Measurements from ENCODE around the gene BRINP1. TPM values are rescaled to one million over a fixed set of nuclear protein-coding genes. Genes with fewer than 3 reads are reported as not detected.

The BRINP1 gene
- total and polyA plus RNA-seq, 2 experiments from 2014 or later = 0.64 to 1.3 TPM

DNA sequence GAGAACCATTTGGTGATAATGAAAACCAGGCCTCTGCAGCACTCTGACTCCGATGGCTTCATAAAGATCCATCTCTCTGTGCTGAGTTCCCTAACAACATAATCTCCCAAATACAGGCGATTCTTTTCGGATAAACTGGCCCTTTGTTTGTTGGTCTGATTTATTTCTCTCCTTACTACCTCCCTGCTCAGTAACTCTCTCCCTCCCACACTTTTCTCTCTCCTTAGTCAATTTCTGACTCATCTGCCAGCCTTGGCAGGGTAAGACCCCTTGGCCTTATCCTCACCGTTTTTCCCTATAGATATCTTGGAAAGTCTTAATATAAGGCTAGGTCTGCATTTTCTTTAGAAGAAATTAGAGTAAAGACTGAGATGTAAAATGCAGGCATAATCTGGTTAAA, 128.7 kb downstream of the BRINP1 start:
- H2AFZ ChIP-seq = no peak overlapping the region
- H3K36me3 ChIP-seq (replicated peaks; ENCODE audit: insufficient read depth, low read depth) = no peaks in the 10 kb centered on the region
- TF ChIP-seq, protein P1, sequence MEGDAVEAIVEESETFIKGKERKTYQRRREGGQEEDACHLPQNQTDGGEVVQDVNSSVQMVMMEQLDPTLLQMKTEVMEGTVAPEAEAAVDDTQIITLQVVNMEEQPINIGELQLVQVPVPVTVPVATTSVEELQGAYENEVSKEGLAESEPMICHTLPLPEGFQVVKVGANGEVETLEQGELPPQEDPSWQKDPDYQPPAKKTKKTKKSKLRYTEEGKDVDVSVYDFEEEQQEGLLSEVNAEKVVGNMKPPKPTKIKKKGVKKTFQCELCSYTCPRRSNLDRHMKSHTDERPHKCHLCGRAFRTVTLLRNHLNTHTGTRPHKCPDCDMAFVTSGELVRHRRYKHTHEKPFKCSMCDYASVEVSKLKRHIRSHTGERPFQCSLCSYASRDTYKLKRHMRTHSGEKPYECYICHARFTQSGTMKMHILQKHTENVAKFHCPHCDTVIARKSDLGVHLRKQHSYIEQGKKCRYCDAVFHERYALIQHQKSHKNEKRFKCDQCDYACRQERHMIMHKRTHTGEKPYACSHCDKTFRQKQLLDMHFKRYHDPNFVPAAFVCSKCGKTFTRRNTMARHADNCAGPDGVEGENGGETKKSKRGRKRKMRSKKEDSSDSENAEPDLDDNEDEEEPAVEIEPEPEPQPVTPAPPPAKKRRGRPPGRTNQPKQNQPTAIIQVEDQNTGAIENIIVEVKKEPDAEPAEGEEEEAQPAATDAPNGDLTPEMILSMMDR (IDR thresholded peaks at IDR 0.05; ENCODE audit: poor library complexity) = no peak
- TF ChIP-seq EZH2phosphoT487 (IDR thresholded peaks at IDR 0.05; ENCODE audit: low read depth, severe bottlenecking, unreplicated experiment) (no peak), EZH2 (IDR thresholded peaks at IDR 0.05; ENCODE audit: borderline replicate concordance) (no peak)
- H3K27ac ChIP-seq = peak overlapping the region; percentile 39
- H3K27me3 ChIP-seq = no peaks in the 10 kb centered on the region
- H3K4me1 ChIP-seq (ENCODE audit: insufficient read depth) = no peaks in the 10 kb centered on the region
- no peaks in the 10 kb centered on the region for H3K79me2 ChIP-seq
- no peak overlapping the region for H3K4me3 ChIP-seq
- H3K9me2 ChIP-seq (replicated peaks; ENCODE audit: insufficient read depth) = no peaks in the 10 kb centered on the region
- WGBS (ENCODE audit: low lambda C conversion rate, missing lambda C conversion rate) = 35% methylated on average over 4 of the region's 4 CpGs
- H3K4me2 ChIP-seq = no peak overlapping the region
- DNase-seq (ENCODE audit: low spot score) = no peak
- no peaks in the 10 kb centered on the region for H3K9me3 ChIP-seq (ENCODE audit: low read depth)
- no peaks in the 10 kb centered on the region for H4K20me1 ChIP-seq (ENCODE audit: insufficient read depth, poor library complexity, severe bottlenecking)

DNA sequence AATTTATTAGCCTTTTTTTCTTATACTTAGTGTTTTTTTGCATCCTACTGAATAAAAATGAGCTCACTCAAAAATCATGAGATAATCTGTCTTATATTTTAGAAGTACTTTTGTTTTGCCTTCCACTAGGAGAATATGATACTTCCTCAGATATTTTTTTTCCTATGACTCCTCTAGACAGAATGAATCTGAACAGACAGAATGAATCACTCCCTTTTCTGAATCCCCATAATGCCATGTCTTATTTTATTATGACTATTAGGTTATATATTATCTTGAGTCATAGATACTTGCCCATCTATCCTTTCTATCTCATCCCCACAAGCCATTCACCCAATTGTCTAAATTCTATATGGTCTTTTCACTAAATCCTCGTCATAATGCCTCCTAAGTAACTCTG, 134.6 kb downstream of the BRINP1 start:
- Histone ChIP-seq H3K36me3 (replicated peaks; ENCODE audit: insufficient read depth, low read depth) (no peaks in the 10 kb centered on the region), H3K27ac (no peak overlapping the region), H3K9me3 (ENCODE audit: low read depth) (no peaks in the 10 kb centered on the region), H3K79me2 (no peaks in the 10 kb centered on the region), H3K4me1 (ENCODE audit: insufficient read depth) (no peaks in the 10 kb centered on the region), H3K9me2 (replicated peaks; ENCODE audit: insufficient read depth) (no peaks in the 10 kb centered on the region), H3K27me3 (no peaks in the 10 kb centered on the region), H4K20me1 (ENCODE audit: insufficient read depth, poor library complexity, severe bottlenecking) (no peaks in the 10 kb centered on the region), H3K4me3 (no peak overlapping the region), H2AFZ (no peak overlapping the region), H3K4me2 (no peak overlapping the region)
- TF ChIP-seq EZH2phosphoT487 (IDR thresholded peaks at IDR 0.05; ENCODE audit: low read depth, severe bottlenecking, unreplicated experiment) (no peak), EZH2 (IDR thresholded peaks at IDR 0.05; ENCODE audit: borderline replicate concordance) (no peak)
- TF ChIP-seq, protein P1 (IDR thresholded peaks at IDR 0.05; ENCODE audit: poor library complexity) = no peak
- 56% methylated on average over 1 of the region's 1 CpG for WGBS (ENCODE audit: low lambda C conversion rate, missing lambda C conversion rate)
- DNase-seq (ENCODE audit: low spot score) = no peak

DNA sequence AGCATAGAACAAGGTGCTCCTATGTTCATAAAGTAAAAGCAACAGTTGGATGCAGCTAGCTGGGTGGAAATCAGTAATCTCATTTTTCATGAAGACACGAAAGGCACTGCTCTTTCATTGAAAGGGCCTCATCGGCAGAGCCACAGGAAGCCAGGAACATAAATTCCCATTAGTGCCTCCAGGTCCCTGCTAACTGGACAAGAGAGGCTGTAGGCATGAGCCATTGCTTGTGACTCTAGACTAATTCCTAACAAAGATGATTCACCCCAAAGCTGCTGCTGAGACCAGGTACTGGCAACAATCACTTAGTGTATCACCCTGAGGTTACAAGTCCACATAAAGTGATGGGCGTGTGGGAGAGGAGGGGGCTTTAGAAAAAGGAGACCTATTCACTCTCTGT, 141.8 kb downstream of the BRINP1 start:
- Histone ChIP-seq H3K36me3 (replicated peaks; ENCODE audit: insufficient read depth, low read depth) (no peaks in the 10 kb centered on the region), H3K79me2 (no peaks in the 10 kb centered on the region), H3K4me2 (no peak overlapping the region), H3K27me3 (no peaks in the 10 kb centered on the region), H3K27ac (no peak overlapping the region), H3K4me1 (ENCODE audit: insufficient read depth) (no peaks in the 10 kb centered on the region), H2AFZ (no peak overlapping the region), H3K9me2 (replicated peaks; ENCODE audit: insufficient read depth) (no peaks in the 10 kb centered on the region), H4K20me1 (ENCODE audit: insufficient read depth, poor library complexity, severe bottlenecking) (no peaks in the 10 kb centered on the region), H3K9me3 (ENCODE audit: low read depth) (no peaks in the 10 kb centered on the region), H3K4me3 (no peak overlapping the region)
- 84% methylated on average over 3 of the region's 3 CpGs for WGBS (ENCODE audit: low lambda C conversion rate, missing lambda C conversion rate)
- no peak for DNase-seq (ENCODE audit: low spot score)
- no peak for TF ChIP-seq EZH2phosphoT487 (IDR thresholded peaks at IDR 0.05; ENCODE audit: low read depth, severe bottlenecking, unreplicated experiment)

DNA sequence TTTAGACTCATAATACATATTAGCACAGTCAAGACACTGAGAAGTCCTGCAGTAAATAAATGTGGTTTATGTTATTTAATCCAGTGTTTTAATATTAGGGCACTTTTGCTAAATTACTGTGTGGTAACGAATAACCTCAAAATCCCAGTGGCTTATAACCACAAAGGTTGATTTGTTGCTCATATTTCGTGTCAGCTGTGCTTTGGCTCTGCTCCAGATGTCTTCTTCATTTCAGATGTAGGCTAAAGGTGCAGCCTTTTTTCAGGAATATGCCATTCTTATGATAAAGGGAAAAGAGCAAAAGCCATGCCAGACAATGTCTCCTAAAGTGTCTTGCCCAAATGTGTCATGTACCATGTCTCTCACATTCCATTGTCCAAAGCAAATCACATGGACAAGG, 144.8 kb downstream of the BRINP1 start:
- WGBS (ENCODE audit: low lambda C conversion rate, missing lambda C conversion rate) = 85% methylated on average over 2 of the region's 2 CpGs

More for the DNA sequence above, 144.8 kb downstream of the BRINP1 start:
- no peaks in the 10 kb centered on the region for H3K9me3 ChIP-seq (ENCODE audit: low read depth)
- TF ChIP-seq EZH2 (IDR thresholded peaks at IDR 0.05; ENCODE audit: borderline replicate concordance) = no peak
- TF ChIP-seq, protein P1 (IDR thresholded peaks at IDR 0.05; ENCODE audit: poor library complexity) = no peak
- TF ChIP-seq EZH2phosphoT487 (IDR thresholded peaks at IDR 0.05; ENCODE audit: low read depth, severe bottlenecking, unreplicated experiment) = no peak
- no peak for DNase-seq (ENCODE audit: low spot score)
- H4K20me1 ChIP-seq (ENCODE audit: insufficient read depth, poor library complexity, severe bottlenecking) = no peaks in the 10 kb centered on the region
- H3K27me3 ChIP-seq = no peaks in the 10 kb centered on the region
- H3K36me3 ChIP-seq (replicated peaks; ENCODE audit: insufficient read depth, low read depth) = no peaks in the 10 kb centered on the region
- peaks cover 6% of the 10 kb centered on the region for H3K4me1 ChIP-seq (ENCODE audit: insufficient read depth)
- no peak overlapping the region for H2AFZ ChIP-seq
- H3K4me3 ChIP-seq = no peak overlapping the region
- H3K4me2 ChIP-seq = no peak overlapping the region
- H3K79me2 ChIP-seq = no peaks in the 10 kb centered on the region
- no peaks in the 10 kb centered on the region for H3K9me2 ChIP-seq (replicated peaks; ENCODE audit: insufficient read depth)
- no peak overlapping the region for H3K27ac ChIP-seq
